Hepatocyte (in vitro differentiated cells): ENCODE results near the gene RASGRF2. TPM values are rescaled to one million over a fixed set of nuclear protein-coding genes. Genes with fewer than 3 reads are reported as not detected.

Experiments used
- DNase-seq: peaks from one replicate; pipeline ENCODE4 v3.0.0-alpha.2; 2016; ENCODE audit warnings: low spot score
- H2AFZ ChIP-seq: fragments of 200-600 bp; sonication (generic); 2 replicates; pipeline ENCODE4 v1.6.0; 2016; ENCODE audit warnings: antibody characterized with exemption, mild to moderate bottlenecking
- H3K27ac ChIP-seq: fragments of 200-600 bp; sonication (generic); 2 replicates; pipeline ENCODE4 v1.5.1; 2016; ENCODE audit warnings: mild to moderate bottlenecking
- H3K27me3 ChIP-seq: fragments of 200-600 bp; sonication (generic); 2 replicates; pipeline ENCODE4 v1.6.1; 2016
- H3K36me3 ChIP-seq: fragments of 200-600 bp; sonication (generic); replicated peaks from 2 replicates; pipeline ENCODE4 v1.5.1; 2016; ENCODE audit warnings: low read depth; ENCODE audit not compliant: insufficient read depth
- H3K4me1 ChIP-seq: fragments of 200-600 bp; sonication (generic); 2 replicates; pipeline ENCODE4 v1.5.1; 2016; ENCODE audit warnings: mild to moderate bottlenecking, moderate library complexity; ENCODE audit not compliant: insufficient read depth
- H3K4me2 ChIP-seq: fragments of 200-600 bp; sonication (generic); 2 replicates; pipeline ENCODE4 v1.6.0; 2016
- H3K4me3 ChIP-seq: fragments of 200-600 bp; sonication (generic); 2 replicates; pipeline ENCODE4 v1.5.1; 2016; ENCODE audit warnings: mild to moderate bottlenecking
- H3K79me2 ChIP-seq: fragments of 200-600 bp; sonication (generic); 2 replicates; pipeline ENCODE4 v1.6.0; 2017; ENCODE audit warnings: mild to moderate bottlenecking
- H3K9me2 ChIP-seq: fragments of 200-600 bp; sonication (generic); replicated peaks from 2 replicates; pipeline ENCODE4 v1.6.0; 2017; ENCODE audit warnings: mild to moderate bottlenecking; ENCODE audit not compliant: insufficient read depth
- H3K9me3 ChIP-seq: fragments of 200-600 bp; sonication (generic); 2 replicates; pipeline ENCODE4 v1.5.1; 2016; ENCODE audit warnings: low read depth, mild to moderate bottlenecking
- H4K20me1 ChIP-seq: fragments of 200-600 bp; sonication (generic); 2 replicates; pipeline ENCODE4 v1.6.0; 2016; ENCODE audit warnings: mild to moderate bottlenecking; ENCODE audit not compliant: insufficient read depth, poor library complexity, severe bottlenecking
- EZH2 ChIP-seq: fragments of 200-600 bp; sonication (generic); IDR thresholded peaks from 2 replicates; pipeline ENCODE4 v1.6.1; 2016; ENCODE audit warnings: antibody characterized with exemption, mild to moderate bottlenecking, borderline replicate concordance
- EZH2phosphoT487 ChIP-seq: fragments of 200-600 bp; sonication (generic); IDR thresholded peaks from one replicate; pipeline ENCODE4 v1.6.1; 2018; ENCODE audit warnings: antibody characterized with exemption, mild to moderate bottlenecking, low read depth, moderate library complexity; ENCODE audit not compliant: unreplicated experiment, severe bottlenecking
- WGBS: methylation state at CpG from one replicate; pipeline ENCODE4 v1.1.6; 2016; ENCODE audit warnings: low lambda C conversion rate; ENCODE audit errors: missing lambda C conversion rate; 5-methylcytosine and 5-hydroxymethylcytosine counted together
- polyA plus RNA-seq: library from polyadenylated mRNA; unstranded; fragments of >200 nt; fragmentation: Nextera tagmentation; extraction: Ambion mirVana; gene quantifications from 2 replicates; pipeline ENCODE4 v1.2.1, GENCODE V29; 2016
- total RNA-seq: library from RNA; depleted of rRNA; stranded (reverse); fragments of >200 nt; gene quantifications from 2 replicates; pipeline ENCODE4 v1.2.3, GENCODE V29; 2014
- TF ChIP-seq, protein P1 (sequence below): fragments of 200-600 bp; sonication (generic); IDR thresholded peaks from 2 replicates; pipeline ENCODE4 v1.5.1; 2016; ENCODE audit warnings: antibody characterized with exemption, mild to moderate bottlenecking; ENCODE audit not compliant: poor library complexity

The RASGRF2 gene
- total and polyA plus RNA-seq, 2 experiments from 2014 or later: 2.0 to 3.3 TPM

DNA sequence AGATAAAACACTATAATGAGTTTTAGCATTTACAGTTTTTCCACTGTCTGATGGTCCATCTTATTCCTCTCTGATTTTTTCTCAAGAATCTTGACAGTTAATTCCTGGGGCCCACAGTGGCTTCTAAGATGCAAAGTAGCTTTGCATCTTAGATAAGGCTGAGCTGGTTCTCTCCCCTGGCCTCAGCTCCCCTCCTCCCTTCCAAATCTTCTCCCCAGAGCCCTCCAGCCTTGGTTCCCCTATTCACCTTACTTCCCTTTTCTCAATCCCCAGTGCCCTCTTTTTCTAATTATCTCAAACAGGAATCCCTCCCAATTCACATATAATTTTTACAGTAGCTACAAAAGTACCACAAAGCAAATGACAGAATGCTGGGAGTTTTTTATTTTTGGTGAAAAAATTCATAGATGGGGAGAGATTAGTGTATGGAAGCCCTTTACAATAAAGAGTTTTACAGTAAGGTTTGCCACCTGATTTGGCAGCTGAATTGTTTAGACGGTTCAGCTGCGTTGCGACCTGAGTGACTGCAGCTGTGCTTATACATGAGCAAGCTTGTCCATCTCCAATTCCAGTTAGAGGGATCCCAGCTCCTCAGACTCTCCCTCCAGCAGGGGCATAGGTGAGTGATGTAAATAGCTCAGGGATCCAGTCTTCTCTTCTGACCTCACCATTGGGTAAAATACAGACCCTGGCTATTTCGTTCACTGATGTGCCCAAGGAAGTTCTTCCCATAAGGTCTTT, 221.6 kb downstream of the RASGRF2 start:
- H3K9me2 ChIP-seq: no peaks in the 10 kb centered on the region
- H2AFZ ChIP-seq: no peak overlapping the region
- no peaks in the 10 kb centered on the region for H3K27me3 ChIP-seq
- DNase-seq: no peak
- no peaks in the 10 kb centered on the region for H3K9me3 ChIP-seq
- no peak overlapping the region for H3K4me3 ChIP-seq
- H4K20me1 ChIP-seq: no peaks in the 10 kb centered on the region
- H3K4me1 ChIP-seq: no peaks in the 10 kb centered on the region
- no peaks in the 10 kb centered on the region for H3K36me3 ChIP-seq
- H3K27ac ChIP-seq: no peak overlapping the region
- 75% methylated on average over 4 of the region's 4 CpGs for WGBS
- no peak overlapping the region for H3K4me2 ChIP-seq
- H3K79me2 ChIP-seq: no peaks in the 10 kb centered on the region
- TF ChIP-seq EZH2: no peak
- TF ChIP-seq, protein P1, sequence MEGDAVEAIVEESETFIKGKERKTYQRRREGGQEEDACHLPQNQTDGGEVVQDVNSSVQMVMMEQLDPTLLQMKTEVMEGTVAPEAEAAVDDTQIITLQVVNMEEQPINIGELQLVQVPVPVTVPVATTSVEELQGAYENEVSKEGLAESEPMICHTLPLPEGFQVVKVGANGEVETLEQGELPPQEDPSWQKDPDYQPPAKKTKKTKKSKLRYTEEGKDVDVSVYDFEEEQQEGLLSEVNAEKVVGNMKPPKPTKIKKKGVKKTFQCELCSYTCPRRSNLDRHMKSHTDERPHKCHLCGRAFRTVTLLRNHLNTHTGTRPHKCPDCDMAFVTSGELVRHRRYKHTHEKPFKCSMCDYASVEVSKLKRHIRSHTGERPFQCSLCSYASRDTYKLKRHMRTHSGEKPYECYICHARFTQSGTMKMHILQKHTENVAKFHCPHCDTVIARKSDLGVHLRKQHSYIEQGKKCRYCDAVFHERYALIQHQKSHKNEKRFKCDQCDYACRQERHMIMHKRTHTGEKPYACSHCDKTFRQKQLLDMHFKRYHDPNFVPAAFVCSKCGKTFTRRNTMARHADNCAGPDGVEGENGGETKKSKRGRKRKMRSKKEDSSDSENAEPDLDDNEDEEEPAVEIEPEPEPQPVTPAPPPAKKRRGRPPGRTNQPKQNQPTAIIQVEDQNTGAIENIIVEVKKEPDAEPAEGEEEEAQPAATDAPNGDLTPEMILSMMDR: no peak
- no peak for TF ChIP-seq EZH2phosphoT487

GRCh38 chr5:81182396-81183390, 222.5 kb downstream of the RASGRF2 start:
- DNase-seq: no peak
- Histone ChIP-seq H3K9me3 (no peaks in the 10 kb centered on the region), H3K4me1 (no peaks in the 10 kb centered on the region), H3K9me2 (no peaks in the 10 kb centered on the region), H4K20me1 (no peaks in the 10 kb centered on the region), H3K27ac (no peak overlapping the region), H3K36me3 (no peaks in the 10 kb centered on the region), H3K27me3 (no peaks in the 10 kb centered on the region), H3K79me2 (no peaks in the 10 kb centered on the region), H2AFZ (no peak overlapping the region), H3K4me3 (no peak overlapping the region), H3K4me2 (no peak overlapping the region)
- 81% methylated on average over 9 of the region's 9 CpGs for WGBS
- TF ChIP-seq EZH2phosphoT487 (no peak), EZH2 (no peak)
- TF ChIP-seq, protein P1: no peak

- peak overlapping the region; percentile 28 for H3K27ac ChIP-seq
- H3K79me2 ChIP-seq: no peaks in the 10 kb centered on the region
These were observed 223.9 kb downstream of the RASGRF2 start for GRCh38 chr5:81183811-81184748.

More at GRCh38 chr5:81183811-81184748, 223.9 kb downstream of the RASGRF2 start:
- no peaks in the 10 kb centered on the region for H3K4me1 ChIP-seq
- WGBS: 56% methylated on average over 11 of the region's 11 CpGs
- H3K9me3 ChIP-seq: no peaks in the 10 kb centered on the region
- peak; percentile 11 for DNase-seq
- H3K9me2 ChIP-seq: no peaks in the 10 kb centered on the region
- H3K27me3 ChIP-seq: no peaks in the 10 kb centered on the region
- H2AFZ ChIP-seq: no peak overlapping the region
- TF ChIP-seq EZH2 (no peak), EZH2phosphoT487 (no peak)
- TF ChIP-seq, protein P1: no peak
- no peaks in the 10 kb centered on the region for H4K20me1 ChIP-seq
- H3K4me2 ChIP-seq: no peak overlapping the region
- H3K4me3 ChIP-seq: no peak overlapping the region
- no peaks in the 10 kb centered on the region for H3K36me3 ChIP-seq
